EH (cell line): ENCODE results near the gene MARK3.

Source experiments
- DNase-seq: peaks from one replicate; pipeline ENCODE4 v3.0.0-alpha.2; 2015; ENCODE audit warnings: low read depth

MARK3 gene

DNA sequence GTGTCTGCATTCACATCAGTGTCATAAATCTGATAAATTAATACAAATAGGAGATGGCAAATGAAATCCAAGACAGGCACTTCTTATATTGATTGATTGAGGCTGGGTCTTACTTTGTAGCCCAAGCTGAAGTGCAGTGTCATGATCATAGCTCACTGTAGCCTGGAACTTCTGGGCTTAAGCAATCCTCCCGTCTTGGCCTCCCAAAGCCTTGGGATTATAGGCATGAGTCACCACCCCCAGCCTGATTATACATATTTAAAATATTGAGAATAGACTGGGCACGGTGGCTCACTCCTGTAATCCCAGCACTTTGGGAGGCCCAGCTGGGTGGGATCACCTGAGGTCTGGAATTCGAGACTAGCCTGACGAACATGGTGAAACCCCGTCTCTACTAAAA, 51.3 kb downstream of the MARK3 start:
- peak; percentile 40 for DNase-seq

DNA sequence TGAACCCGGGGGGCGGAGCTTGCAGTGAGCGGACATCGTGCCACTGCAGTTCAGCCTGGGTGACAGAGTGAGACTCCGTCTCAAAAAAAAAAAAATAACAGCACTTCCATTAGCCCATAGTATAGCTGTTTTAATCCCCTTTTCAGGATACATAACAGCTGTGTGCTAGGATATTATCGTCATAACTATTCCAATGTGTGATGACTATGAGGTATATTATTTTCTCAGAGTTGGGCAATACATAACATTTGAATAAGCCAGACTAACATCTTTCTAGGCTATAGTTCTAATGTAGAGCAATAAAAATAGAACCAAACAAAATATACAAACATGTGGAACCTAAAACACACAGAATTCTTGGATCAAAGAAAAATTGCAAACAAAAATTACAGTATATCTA, 57.1 kb downstream of the MARK3 start:
- DNase-seq = peak; percentile 38

DNA sequence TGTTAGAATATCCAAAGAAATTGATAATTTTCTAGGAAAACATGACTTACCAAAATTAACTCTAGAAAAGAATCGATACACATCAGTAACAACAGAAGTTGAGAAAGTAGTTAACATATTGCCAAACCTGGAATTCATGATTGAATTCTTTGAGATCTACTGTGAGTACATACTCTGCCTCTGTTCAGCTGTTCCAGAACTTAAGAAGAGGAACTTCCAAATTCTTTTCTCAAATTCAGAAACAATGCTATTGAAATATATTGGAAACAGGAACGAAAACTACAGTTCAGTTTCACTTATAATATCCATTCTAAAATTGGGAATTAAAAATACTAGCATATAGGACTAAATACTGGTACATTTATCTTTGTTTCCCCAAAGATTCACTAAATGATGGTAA, 57.9 kb downstream of the MARK3 start:
- DNase-seq = no peak

DNA sequence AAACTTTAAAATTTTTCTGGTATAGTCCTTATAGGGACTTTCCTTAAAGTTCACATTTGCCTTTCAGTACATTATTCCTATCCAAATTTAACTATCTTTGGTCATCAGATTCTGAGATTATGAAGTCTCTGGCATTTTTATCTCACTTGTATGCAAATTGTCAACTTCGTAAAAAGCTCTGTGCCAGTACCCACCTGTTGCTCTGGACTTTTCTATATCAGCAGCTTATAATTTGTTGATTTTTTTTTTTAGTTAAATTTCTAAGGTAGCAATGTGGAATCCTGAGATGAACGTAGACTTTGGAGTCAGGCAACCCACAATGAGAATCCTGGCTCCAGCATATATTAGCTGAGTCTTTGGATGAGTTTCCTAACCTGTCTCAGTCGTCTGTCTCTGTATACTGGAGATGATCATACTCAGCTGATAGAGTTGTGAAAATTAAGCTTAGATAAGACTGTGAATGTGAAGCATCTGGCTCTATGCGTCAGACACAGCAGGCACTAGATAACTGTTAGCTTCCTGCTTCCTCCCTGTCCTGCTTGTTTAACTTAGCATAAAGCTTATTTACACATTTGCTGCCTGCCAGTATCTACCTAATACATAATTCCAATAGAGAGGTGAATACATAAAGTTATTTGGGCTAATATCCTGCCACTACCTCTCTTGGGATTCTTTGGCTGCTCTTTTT, 59.8 kb downstream of the MARK3 start:
- DNase-seq = peak; percentile 51

DNA sequence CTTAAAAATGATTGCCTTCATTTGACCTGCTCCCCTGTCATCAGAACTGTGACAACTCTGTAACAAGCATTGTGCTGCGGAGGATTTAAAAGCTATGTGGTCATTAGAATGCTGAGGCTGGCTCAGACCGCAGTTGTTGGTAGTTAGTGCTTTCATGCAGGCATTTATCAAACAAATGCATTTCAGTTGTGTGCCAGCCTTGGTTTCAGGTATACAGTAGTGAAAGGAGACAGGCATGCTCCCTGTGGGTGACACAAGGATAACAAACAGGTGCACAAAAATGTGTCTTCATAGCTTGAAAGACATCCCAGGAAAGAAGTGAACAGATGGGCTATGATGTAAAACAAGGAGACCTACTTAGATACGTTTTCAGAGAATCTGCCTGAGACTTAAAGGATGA, 60.6 kb downstream of the MARK3 start:
- DNase-seq = no peak

DNA sequence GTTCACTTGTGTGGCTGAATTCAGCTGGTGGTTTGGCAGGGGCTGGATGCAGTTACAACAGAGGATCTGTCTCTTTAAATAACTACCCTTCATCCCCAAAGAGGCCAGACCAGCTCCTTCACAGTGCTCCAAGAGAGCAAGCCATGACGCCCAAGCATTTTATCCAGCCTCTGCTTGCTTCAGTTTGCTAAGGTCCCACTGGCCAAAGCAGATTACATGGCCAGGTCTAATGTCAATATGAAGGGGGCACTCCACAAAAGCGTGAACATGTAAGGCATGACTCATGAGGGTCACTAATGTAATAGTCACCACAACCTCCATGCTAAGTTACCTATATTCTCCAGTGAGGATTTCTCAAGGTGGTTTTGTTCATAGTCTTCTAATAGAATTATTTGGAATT, 62.9 kb downstream of the MARK3 start:
- no peak for DNase-seq

DNA sequence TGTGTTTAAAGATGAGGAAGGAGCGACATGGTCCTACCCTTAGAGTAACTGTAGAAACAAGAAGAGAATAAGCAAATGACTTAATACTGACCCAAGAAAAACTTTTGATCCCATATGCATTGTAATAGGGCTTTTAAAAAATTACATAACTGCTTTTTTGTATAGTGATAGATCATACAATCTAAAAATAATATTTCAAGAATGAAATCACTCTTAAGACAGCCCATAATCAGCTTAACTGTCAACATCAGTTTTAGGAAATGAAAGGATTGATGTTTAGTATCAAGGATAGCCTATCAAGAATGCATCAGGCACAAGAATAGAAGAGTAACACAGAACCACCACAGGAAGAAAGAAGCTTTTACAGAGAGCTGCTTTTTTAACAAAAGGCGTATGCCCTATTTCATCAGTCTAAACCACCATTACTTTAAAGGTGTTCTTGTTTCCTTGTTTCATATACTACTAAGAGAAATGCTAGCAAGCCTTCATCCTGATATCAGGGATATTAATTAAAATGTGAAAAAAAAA, 64.5 kb downstream of the MARK3 start:
- DNase-seq = no peak

DNA sequence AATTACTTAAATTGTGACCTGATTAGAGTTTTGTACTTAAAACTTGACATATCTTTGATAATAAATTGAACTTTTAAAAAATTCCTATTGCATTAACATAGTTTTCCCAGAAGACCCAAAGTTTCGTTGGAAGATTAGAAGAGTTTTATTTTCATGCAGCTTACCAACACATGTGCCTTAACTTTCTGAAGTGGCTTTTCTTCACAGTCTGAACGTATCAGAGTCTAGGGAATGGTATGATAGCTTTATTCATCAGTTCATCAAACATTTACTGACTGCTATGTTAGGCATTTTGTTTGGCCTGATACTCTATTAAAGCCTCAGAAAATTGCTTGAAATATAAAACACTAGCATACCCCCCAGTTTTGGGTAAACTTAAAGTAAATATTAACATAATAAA, 65.2 kb downstream of the MARK3 start:
- DNase-seq = no peak

DNA sequence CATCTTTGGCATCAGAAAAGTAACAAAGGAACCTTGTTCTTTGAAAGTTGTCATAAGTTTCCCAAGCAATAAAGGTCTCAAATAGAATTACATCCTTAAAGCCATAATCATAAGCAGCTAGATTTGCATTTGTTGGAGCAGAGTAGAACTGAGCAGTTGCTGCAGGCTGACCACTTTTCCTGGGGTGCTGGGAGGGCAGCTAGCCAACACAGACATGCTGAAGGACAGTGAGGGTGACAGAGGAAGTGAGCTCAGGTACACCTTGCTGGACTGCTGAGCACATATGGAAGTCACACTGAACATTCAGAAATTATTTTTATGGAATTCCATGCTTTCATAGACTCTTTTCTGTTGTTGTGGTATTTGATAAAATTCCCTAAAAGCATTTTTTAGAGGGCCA, 66.2 kb downstream of the MARK3 start:
- no peak for DNase-seq

DNA sequence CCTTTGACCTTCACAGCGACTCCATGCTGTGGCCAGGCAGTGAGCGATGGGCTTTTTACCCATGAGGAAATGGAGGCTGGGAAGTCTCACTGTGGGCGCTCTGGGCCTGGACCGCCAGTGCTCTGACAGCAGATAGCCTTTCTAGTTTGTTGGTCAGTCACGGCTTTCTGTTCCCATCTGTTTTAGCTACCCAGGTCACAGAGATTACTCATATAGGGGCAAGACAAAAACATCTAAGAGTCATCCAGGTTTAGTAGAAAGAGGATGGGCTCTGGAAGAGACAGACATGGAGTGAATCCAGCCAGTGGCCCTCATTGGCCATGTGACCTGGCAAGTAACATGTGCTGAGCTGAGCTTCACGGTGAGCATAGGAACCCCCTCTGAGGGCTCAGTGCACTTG, 68.6 kb downstream of the MARK3 start:
- DNase-seq = no peak

DNA sequence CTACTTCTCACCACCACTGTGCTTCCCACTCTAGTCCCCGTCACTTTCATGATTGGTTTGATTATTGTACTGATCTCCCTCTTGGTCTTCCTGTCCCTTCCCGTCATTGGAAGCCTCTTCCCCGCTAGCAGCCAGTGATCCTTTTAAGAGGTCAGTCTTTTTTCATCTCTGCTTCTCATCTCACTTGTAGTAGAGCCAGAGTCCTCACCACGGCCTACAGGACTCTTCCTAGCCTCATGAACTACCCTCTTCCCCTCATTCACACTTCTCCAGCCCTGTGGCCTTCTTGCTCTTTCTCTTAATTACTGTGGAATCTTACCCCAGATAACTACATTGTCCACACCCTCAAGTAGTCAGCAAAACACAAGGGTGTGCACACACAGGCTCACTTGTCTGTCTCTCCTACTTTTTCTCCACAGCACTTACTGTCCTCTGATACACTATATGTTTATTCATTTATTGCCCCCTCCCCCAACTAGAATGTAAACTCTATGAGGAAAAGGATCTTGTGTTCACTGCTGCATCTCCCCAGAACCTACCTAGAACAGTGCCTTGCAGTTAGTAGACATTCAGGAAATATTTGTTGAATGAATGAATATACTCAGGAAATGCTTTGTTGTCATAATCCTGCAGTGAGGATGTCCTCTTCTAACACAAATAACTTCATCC, 71.1 kb downstream of the MARK3 start:
- peak; percentile 73 for DNase-seq

DNA sequence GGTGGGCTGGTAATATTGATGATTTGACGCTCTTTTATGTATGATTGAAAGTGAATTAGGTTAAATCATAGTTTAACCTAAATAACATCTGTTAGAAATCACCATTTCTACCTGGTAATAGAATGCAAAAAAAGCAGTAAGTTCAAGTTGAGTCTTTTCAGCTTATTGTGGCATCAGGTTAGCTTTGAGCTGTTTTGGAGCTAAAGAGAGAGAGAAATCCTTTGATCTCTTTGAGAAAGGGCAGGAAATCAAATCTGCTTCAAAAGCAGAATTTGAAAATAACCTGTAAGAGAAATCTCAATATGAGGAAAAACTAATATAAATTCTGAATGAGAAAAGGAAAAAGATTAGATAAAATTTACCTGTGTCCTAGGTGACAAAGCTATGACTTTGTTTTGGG, 75.2 kb downstream of the MARK3 start:
- no peak for DNase-seq

DNA sequence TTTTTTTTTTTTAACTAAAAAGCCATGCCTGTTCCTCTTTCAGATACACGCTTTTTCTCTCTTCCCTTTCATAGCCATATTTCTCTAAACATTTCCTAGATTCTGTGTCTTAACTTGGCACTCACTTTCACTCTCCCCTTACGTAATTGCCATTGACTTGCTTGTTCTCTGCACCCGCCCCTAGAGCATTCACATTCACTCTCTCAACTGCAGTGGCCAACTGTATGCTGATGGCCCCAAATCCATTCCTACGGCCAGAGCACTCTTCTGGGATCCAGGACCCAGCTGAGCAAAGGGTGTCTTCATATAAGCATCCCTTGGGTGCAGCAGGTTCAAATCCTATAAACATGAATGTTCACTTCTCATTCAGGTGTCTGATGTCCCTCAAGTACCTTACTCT, 77.9 kb downstream of the MARK3 start:
- DNase-seq = no peak

DNA sequence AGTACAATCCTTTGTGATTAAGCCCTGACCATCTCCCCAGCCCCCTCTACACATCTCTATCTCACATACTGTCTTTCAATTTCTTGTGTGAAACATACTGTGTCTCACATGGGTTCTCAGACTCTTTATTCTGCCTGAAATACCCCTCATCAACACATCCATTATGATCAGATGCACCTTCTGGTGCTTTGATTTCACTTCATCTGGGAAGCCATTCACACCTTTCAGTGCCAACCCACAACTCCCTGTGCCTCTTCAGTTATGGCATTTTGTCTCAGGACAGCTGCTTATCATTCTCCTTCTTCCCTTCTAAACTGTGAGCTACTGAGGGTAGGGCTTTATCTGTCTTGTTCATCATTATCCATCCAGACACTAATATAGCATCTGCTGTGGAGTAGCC, 78.6 kb downstream of the MARK3 start:
- no peak for DNase-seq

DNA sequence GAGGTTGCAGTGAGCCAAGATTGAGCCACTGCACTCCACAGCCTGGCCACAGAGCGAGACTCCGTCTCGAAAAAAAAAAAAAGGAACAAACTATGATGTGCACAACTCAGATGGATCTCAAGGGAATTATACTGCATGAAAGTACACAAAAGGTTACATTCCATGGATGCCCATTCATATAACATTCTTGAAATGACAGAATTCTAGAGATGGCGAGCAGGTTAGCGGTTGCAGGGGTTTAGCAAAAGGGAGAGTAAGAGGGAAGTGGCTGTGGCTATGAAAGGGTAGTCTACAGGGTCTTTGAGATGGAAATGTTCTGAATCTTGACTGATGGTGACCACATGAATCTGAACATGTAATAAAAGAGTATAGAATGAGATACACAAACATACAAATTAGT, 87.7 kb downstream of the MARK3 start:
- peak; percentile 28 for DNase-seq

DNA sequence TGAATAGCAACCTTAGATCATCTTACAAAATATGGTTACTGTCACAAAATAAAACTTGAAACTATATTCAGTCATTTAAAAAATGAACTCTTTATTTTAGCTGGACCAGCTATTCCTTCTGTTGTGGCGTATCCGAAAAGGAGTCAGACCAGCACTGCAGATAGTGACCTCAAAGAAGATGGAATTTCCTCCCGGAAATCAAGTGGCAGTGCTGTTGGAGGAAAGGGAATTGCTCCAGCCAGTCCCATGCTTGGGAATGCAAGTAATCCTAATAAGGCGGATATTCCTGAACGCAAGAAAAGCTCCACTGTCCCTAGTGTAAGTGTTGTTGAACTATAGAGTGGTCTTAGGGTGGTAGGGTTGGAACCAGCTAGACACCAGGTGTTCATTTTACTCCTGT, 89.7 kb downstream of the MARK3 start:
- DNase-seq = no peak

DNA sequence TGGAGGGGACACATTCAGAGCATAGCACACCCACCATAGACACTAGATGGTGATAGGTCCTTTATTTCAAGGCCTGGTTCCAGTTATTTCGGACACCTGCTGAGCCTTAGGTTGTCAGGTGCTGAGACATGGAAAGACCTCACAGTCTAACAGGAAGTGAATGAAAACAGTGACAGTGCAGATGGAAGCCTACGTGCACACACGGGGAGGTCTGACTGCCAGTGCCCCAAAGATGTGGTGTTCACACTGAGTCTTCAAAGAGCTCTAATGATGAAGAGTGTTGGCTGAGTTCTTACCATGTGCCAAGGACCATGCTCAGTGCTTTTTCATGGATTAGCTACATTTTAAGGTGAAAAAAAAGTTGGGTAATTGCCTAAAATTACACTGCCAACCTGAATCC, 90.8 kb downstream of the MARK3 start:
- DNase-seq = no peak

DNA sequence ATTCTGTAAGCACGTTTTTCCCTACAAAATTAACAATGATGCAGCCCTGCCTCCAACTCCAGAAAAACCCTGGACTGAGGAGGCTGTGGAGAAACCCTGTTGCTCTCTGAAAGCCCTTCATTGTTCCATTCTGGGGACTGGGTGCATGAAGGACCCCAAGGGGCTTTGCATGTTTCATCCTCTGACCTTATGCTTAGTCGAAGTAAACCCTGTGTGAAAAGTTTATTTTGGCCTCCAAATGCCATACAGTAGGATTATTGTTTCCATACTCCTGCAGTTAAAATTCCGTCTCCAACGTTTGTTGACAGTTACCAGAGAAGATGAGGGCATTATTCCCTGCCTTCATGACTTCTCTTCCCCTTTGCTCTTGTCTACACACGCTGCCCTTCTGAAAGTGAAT, 91.4 kb downstream of the MARK3 start:
- no peak for DNase-seq

DNA sequence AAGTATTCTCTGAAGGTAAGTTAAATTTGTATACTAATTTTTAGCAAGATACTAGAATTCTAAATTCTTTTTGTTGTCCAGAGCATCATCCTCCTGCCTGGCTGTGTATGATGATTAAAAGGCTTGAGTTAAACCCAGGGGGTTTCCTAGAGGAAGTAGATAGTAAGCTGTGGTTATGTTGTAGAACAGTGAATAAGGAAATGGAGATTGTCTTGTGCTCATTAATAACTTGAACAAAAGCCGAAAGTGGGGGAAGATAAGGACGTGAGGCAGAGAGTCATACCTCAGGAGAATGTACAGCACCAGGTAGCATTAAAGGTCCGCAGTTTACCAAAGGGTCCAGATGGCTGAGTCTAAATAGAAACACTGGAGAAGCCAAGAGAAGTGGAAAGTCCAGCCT, 95.4 kb downstream of the MARK3 start:
- no peak for DNase-seq

DNA sequence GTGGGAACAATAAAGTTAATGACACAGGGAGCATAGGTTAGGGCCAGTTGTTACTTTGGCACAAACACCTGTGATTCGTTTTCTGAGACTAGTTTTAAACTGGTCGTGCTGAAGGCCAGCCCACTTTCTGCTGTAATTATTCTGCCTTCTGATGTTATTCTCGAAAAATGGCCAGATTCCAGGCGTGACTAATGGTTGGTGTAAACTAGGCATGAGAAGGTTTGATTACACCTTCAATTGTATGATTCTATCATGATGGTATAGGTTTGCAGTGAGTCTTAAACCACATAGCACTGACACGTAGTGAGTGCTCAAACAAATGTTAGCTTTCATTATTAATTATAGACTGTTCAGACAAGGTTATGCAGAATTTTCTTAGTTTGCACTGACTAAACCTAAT, 98.4 kb downstream of the MARK3 start:
- DNase-seq = peak; percentile 69

DNA sequence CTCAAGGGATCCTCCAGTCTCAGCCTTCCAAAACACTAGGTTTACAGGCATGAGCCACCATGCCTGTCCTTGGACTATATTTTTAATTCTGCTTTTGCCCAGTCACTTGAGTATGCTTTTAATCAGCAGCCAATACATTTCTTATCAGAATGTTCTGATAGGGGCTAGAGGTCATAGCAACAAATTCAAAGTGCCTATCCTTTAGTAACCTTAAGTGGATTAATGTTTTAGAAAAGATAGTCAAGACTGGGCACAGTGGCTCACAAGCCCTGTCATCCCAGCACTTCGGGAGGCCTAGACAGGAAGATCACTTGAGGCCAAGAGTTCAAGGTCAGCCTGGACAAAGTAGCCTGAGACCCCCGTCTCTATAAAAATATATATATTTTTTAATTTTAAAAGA, 100.3 kb downstream of the MARK3 start:
- no peak for DNase-seq

DNA sequence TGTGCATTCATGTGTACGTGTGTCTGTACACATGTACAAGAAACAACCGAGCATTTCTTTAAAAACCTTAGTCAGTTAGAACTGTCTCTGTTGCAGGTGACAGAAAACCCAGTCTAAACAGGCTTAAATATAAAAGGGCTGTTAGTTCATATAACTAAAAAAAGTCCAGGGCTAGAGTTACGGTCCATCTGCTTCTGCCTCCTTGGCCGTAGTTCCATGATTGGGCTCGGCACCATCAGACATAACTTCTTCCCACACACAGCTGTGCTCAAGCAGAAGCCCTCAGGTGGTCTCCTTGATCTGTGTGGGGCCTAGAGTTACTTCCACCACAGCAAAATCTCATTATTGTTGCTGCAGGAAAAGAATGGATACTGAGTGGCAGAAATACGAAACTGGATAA, 102.9 kb downstream of the MARK3 start:
- no peak for DNase-seq

DNA sequence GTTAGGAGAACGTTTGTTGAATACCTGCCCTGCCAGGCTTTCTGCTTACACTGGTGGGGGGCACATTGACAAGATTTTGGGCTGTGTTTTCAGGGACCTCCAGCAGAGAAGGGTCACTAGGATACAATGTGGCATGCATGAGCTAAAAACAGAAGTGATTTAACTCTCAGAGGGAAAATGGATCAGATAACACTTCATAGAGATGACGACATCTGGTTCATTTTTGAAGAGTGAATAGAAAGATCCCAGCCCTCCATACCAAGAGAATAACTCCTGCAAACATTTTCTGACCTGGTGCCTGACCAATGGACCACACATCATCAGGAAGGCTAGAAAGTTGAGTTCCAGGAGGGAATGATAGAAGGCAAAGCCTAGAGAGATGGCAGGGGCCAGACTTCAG, 103.7 kb downstream of the MARK3 start:
- peak; percentile 55 for DNase-seq

DNA sequence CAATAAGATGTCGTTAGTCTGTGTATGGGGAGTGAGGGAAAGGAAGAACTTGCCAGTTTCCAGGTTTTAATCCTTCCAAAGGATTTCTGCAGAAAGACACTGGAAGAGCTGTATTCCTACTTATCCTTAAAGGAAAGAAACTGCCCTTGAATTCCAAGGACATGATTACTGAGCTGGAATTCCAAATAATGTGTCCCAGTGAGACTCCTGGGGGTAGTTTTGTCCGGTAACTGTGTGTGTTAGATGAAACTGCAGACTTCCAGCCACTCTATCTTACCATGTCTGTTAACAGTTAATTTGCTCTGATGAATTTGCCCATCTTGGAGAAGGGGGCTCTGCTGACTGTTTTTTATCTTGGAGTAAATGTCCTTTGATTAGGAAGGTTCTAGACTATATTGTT, 104.4 kb downstream of the MARK3 start:
- peak; percentile 43 for DNase-seq
